MM.1S (cell line): ENCODE data around the gene CCNC.
A peak's percentile ranks its signal among the peaks of the same experiment; 100 is the strongest.

Experiments used
- DNase-seq: peaks from one replicate; pipeline ENCODE4 v3.0.0-alpha.2; 2015
- H2AFZ ChIP-seq: fragments of 300-600 bp; sonication (generic); 2 replicates; pipeline ENCODE4 v1.6.0; 2016; ENCODE audit warnings: antibody characterized with exemption, low read length
- H3F3A ChIP-seq: fragments of 300-600 bp; sonication (generic); 2 replicates; pipeline ENCODE4 v1.6.1; 2016; ENCODE audit warnings: mild to moderate bottlenecking, antibody characterized with exemption, low read length, moderate library complexity, mixed read lengths; ENCODE audit not compliant: insufficient read depth
- H3K27ac ChIP-seq: fragments of 300-600 bp; sonication (generic); 2 replicates; pipeline ENCODE4 v1.5.1; 2016; ENCODE audit warnings: mild to moderate bottlenecking, low read length
- H3K27me3 ChIP-seq: fragments of 300-600 bp; sonication (generic); replicated peaks from 2 replicates; pipeline ENCODE4 v1.6.0; 2016; ENCODE audit warnings: low read length; ENCODE audit not compliant: insufficient read depth
- H3K36me3 ChIP-seq: fragments of 300-600 bp; sonication (generic); replicated peaks from 2 replicates; pipeline ENCODE4 v1.6.1; 2016; ENCODE audit warnings: mild to moderate bottlenecking, low read length, mixed read lengths; ENCODE audit not compliant: insufficient read depth
- H3K4me1 ChIP-seq: fragments of 300-600 bp; sonication (generic); 2 replicates; pipeline ENCODE4 v1.6.1; 2016; ENCODE audit warnings: low read length, mixed read lengths
- H3K4me2 ChIP-seq: fragments of 300-600 bp; sonication (generic); 2 replicates; pipeline ENCODE4 v1.6.0; 2016; ENCODE audit warnings: low read depth, low read length
- H3K4me3 ChIP-seq: fragments of 300-600 bp; sonication (generic); 2 replicates; pipeline ENCODE4 v1.5.1; 2016; ENCODE audit warnings: low read length, mixed read lengths
- H3K79me2 ChIP-seq: fragments of 300-600 bp; sonication (generic); 2 replicates; pipeline ENCODE4 v1.6.1; 2016; ENCODE audit warnings: mixed run types, low read length, mixed read lengths
- H3K9ac ChIP-seq: fragments of 300-600 bp; sonication (generic); 2 replicates; pipeline ENCODE4 v1.6.1; 2016; ENCODE audit warnings: low read length, mixed read lengths
- H3K9me2 ChIP-seq: fragments of 300-600 bp; sonication (generic); replicated peaks from 2 replicates; pipeline ENCODE4 v1.6.1; 2016; ENCODE audit warnings: mild to moderate bottlenecking, low read length, mixed read lengths; ENCODE audit not compliant: insufficient read depth
- H3K9me3 ChIP-seq: fragments of 300-600 bp; sonication (generic); replicated peaks from 2 replicates; pipeline ENCODE4 v1.6.1; 2016; ENCODE audit warnings: mild to moderate bottlenecking, low read length, mixed read lengths; ENCODE audit not compliant: insufficient read depth
- H4K20me1 ChIP-seq: fragments of 300-600 bp; sonication (generic); 2 replicates; pipeline ENCODE4 v1.6.1; 2016; ENCODE audit warnings: mild to moderate bottlenecking, low read length, moderate library complexity, mixed read lengths; ENCODE audit not compliant: insufficient read depth
- EZH2 ChIP-seq: fragments of 300-600 bp; sonication (generic); optimal IDR thresholded peaks from 2 replicates; pipeline ENCODE3; 2017; ENCODE audit warnings: low read depth, mild to moderate bottlenecking, antibody characterized with exemption, low read length, mixed read lengths
- EZH2phosphoT487 ChIP-seq: fragments of 300-600 bp; sonication (generic); IDR thresholded peaks from 2 replicates; pipeline ENCODE4 v1.6.1; 2018; ENCODE audit warnings: antibody characterized with exemption, low read length
- TF ChIP-seq, protein P1 (sequence below): fragments of 300-600 bp; sonication (generic); IDR thresholded peaks from 2 replicates; pipeline ENCODE4 v1.5.1; 2016; ENCODE audit warnings: antibody characterized with exemption, low read length, mixed read lengths

CCNC gene, protein sequence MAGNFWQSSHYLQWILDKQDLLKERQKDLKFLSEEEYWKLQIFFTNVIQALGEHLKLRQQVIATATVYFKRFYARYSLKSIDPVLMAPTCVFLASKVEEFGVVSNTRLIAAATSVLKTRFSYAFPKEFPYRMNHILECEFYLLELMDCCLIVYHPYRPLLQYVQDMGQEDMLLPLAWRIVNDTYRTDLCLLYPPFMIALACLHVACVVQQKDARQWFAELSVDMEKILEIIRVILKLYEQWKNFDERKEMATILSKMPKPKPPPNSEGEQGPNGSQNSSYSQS

DNA sequence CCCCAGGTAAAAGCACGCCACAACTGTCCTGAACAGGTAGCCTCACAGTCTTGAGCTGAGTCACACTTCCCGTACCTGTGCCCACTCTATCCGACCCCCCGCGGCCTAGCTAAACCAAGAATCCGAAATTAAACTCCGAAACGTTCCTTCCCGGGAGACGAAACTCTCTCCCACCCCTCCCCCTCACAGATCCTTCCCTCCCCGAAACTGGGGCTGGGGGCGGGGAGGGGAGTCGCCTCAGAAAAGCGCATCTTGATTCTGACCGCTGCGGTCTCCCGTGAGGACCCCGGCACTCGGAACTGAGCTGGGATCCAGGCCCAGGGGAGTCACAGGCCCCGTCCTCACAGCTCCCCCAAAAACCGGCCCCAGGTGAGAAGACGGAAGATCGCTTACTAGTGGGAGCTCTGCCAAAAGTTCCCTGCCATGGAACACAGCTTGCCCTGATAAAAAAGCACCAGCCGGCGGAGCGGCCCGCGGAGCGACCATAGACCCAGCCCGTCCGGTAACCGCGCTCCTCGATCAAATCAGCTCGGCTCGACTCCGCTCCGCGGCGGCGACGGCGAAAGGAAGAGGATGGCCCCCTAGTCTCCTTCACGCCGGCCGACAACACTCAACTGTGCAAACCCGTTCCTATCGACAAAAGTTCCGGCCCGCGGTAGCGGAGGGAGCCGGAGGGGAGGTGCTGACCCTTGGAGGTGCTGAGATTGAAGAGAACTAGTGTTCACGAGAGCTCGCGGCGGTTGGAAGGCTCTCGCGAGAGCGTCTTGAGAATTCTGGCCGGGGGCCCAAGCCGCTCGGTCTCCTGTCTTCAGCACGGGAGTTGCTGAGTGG is at the start of gene CCNC:
Gene CCNC, minus strand, starts transcription at position 558 of the 831 bp plus-strand sequence. Its CDS starts 133 bp downstream, at position 425.
- Histone ChIP-seq H3K27ac (peak within 1 kb of the TSS; percentile 79; the same call in 1 of the 2 replicates), H4K20me1 (peaks cover 3% of the 10 kb centered on the region), H3K36me3 (no peaks in the 10 kb centered on the region), H3K4me2 (peak within 1 kb of the TSS; percentile 88), H3K4me1 (peaks cover 6% of the 10 kb centered on the region; the same call in 1 of the 2 replicates), H3F3A (peaks cover 4% of the 10 kb centered on the region), H3K79me2 (peaks cover 51% of the 10 kb centered on the region), H3K9ac (peak within 1 kb of the TSS; percentile 96), H3K9me3 (no peaks in the 10 kb centered on the region), H2AFZ (peak within 1 kb of the TSS; percentile 61), H3K4me3 (peak within 1 kb of the TSS; percentile 95), H3K9me2 (no peaks in the 10 kb centered on the region), H3K27me3 (no peaks in the 10 kb centered on the region)
- TF ChIP-seq EZH2 (no peak), EZH2phosphoT487 (no peak)
- TF ChIP-seq, protein P1, sequence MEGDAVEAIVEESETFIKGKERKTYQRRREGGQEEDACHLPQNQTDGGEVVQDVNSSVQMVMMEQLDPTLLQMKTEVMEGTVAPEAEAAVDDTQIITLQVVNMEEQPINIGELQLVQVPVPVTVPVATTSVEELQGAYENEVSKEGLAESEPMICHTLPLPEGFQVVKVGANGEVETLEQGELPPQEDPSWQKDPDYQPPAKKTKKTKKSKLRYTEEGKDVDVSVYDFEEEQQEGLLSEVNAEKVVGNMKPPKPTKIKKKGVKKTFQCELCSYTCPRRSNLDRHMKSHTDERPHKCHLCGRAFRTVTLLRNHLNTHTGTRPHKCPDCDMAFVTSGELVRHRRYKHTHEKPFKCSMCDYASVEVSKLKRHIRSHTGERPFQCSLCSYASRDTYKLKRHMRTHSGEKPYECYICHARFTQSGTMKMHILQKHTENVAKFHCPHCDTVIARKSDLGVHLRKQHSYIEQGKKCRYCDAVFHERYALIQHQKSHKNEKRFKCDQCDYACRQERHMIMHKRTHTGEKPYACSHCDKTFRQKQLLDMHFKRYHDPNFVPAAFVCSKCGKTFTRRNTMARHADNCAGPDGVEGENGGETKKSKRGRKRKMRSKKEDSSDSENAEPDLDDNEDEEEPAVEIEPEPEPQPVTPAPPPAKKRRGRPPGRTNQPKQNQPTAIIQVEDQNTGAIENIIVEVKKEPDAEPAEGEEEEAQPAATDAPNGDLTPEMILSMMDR: no peak
- peak; percentile 94 for DNase-seq

DNA sequence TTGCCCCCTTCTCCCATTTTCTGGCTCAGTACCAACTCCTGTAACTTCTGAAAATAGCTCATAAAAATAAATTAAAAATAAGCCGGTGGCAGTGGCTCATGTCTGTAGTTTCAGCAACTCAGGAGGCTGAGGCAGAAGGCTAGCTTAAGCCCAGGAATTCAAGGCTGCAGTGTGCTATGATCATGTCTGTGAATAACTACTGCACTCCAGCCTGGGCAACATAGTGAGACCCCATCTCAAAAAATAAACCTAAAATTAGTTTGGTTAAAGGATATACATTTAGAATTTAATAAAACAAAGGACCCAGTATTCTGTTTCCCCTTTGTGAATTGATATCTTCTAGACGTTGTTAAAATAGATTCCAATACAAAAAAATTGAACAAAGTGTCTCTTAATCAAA is 48.7 kb upstream of the CCNC start:
- Histone ChIP-seq H3K4me3 (no peak overlapping the region), H3K4me1 (no peaks in the 10 kb centered on the region), H3K9me3 (no peaks in the 10 kb centered on the region), H3K9ac (no peak overlapping the region), H3K9me2 (no peaks in the 10 kb centered on the region), H3K27ac (no peak overlapping the region), H2AFZ (no peak overlapping the region), H3K79me2 (no peaks in the 10 kb centered on the region), H3K4me2 (no peak overlapping the region), H3F3A (no peaks in the 10 kb centered on the region), H3K36me3 (no peaks in the 10 kb centered on the region), H3K27me3 (no peaks in the 10 kb centered on the region), H4K20me1 (no peaks in the 10 kb centered on the region)
- DNase-seq: no peak
- TF ChIP-seq EZH2phosphoT487: no peak
- no peak for TF ChIP-seq EZH2
- TF ChIP-seq, protein P1: no peak

DNA sequence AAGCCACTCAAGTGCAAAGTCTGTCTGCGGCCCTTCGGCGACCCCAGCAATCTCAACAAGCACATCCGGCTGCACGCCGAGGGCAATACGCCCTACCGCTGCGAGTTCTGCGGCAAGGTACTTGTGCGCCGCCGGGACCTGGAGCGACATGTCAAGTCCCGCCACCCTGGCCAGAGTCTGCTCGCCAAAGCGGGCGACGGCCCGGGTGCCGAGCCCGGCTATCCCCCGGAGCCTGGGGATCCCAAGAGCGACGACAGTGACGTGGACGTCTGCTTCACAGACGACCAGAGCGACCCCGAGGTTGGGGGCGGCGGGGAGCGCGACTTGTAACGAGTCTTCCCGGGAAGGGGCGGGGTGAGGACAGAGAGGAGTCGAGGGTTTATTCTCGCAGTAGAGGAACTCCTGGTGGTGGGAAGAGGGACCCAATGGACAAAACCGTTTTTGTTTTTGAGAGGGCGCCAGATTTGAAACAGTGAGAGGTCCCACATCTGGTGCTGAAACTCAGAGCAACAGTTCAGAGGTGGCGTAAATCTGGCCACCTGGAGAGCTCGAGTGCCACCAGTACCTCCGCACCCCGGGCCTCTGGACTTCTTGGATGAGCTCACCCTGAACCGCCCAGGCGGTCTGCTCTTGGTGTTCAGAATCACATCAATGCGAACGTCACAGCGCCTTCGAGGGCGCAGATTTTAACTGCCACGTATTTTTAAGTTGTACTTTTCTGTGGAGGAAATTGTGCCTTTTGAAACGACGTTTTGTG is 46.1 kb upstream of the CCNC start:
- peak overlapping the region; percentile 49; the same call in 1 of the 2 replicates for H3K9ac ChIP-seq
- H3K27me3 ChIP-seq: no peaks in the 10 kb centered on the region

More for the DNA sequence above, 46.1 kb upstream of the CCNC start:
- TF ChIP-seq, protein P1: no peak
- TF ChIP-seq EZH2phosphoT487 (no peak), EZH2 (no peak)
- Histone ChIP-seq H3F3A (no peaks in the 10 kb centered on the region), H3K9me3 (no peaks in the 10 kb centered on the region), H4K20me1 (no peaks in the 10 kb centered on the region), H2AFZ (peak overlapping the region; percentile 100), H3K4me3 (peak overlapping the region; percentile 81), H3K27ac (peak overlapping the region; percentile 22; the same call in 1 of the 2 replicates), H3K4me2 (peak overlapping the region; percentile 99), H3K36me3 (no peaks in the 10 kb centered on the region), H3K4me1 (peaks cover 6% of the 10 kb centered on the region), H3K9me2 (no peaks in the 10 kb centered on the region), H3K79me2 (no peaks in the 10 kb centered on the region)
- peak; percentile 62 for DNase-seq
